Esophagus squamous epithelium (tissue), 5 donors: ENCODE data around the gene KCNJ9. TPM values are rescaled to one million over a fixed set of nuclear protein-coding genes. Genes with fewer than 3 reads are reported as not detected.

Experiments
- DNase-seq: peaks from one replicate; lab custom pipeline; 2025; lab: John Stamatoyannopoulos, UW
- H3K27ac ChIP-seq, 4 donors: fragments of 200-600 bp; sonication (generic); one replicate each; pipeline ENCODE4 v1.5.1; 2016 to 2019; ENCODE audit warnings: mild to moderate bottlenecking in 1 of 4
- H3K27me3 ChIP-seq, 4 donors: fragments of 200-600 bp; sonication (generic); 1 replicate in 3 of 4; 2 replicates in 1 of 4; pipeline versions ENCODE4 v1.5.1 to v1.6.0; 2017 to 2021; ENCODE audit warnings: antibody characterized with exemption in 1 of 4
- H3K36me3 ChIP-seq, 3 donors: fragments of 200-600 bp; sonication (generic); one replicate each; pipeline ENCODE4 v1.5.1; 2016 to 2019
- H3K4me1 ChIP-seq, 3 donors: fragments of 200-600 bp; sonication (generic); one replicate each; pipeline ENCODE4 v1.5.1; 2017 to 2019
- H3K4me3 ChIP-seq, 4 donors: fragments of 200-600 bp; sonication (generic); 1 replicate in 3 of 4; 2 replicates in 1 of 4; pipeline ENCODE4 v1.5.1; 2016 to 2019; ENCODE audit warnings: mild to moderate bottlenecking in 2 of 4, moderate library complexity in 1 of 4
- H3K9me3 ChIP-seq, 3 donors: fragments of 200-600 bp; sonication (generic); one replicate each; pipeline ENCODE4 v1.5.1; 2016 to 2019
- CTCF ChIP-seq, 6 experiments: fragments of 450-650 bp in 4 of 6; fragments of 200-600 bp in 2 of 6; sonication (generic) in 2 of 6; IDR thresholded peaks; one replicate each; pipeline ENCODE4 v1.5.1; 2016 to 2019; ENCODE audit warnings: antibody characterized with exemption in 6 of 6, mild to moderate bottlenecking in 4 of 6, moderate library complexity in 4 of 6
- POLR2A ChIP-seq, 4 donors: fragments of 450-650 bp; IDR thresholded peaks; one replicate each; pipeline ENCODE4 v1.6.1; 2017; ENCODE audit warnings: antibody characterized with exemption in 4 of 4, mild to moderate bottlenecking in 4 of 4, moderate library complexity in 3 of 4
- WGBS, 2 donors: methylation state at CpG; one replicate each; pipeline ENCODE4 v1.1.5; 2018; 5-methylcytosine and 5-hydroxymethylcytosine counted together
- intact Hi-C: fragments of 100-400 bp; cut with DNase I; formaldehyde crosslinking; loops from one replicate; pipeline ENCODE4 v1.15.0; 2022
- total RNA-seq, 4 donors: library from RNA; depleted of rRNA; stranded (reverse); fragments of >200 nt; gene quantifications; one replicate each; pipeline ENCODE4 v1.1.0, GENCODE V29; 2016
- donor health status: DM: yes; HTN: yes; CAD: no.

The KCNJ9 gene
- total RNA-seq, 4 donors from 2014 or later = not detected

GRCh38 chr1:160061369-160062229, 19.7 kb upstream of the KCNJ9 start:
- intact Hi-C loops = no loop called here
- H3K36me3 ChIP-seq = no peaks in the 10 kb centered on the region
- TF ChIP-seq POLR2A (IDR thresholded peaks at IDR 0.05) (no peak), CTCF (IDR thresholded peaks at IDR 0.05) (no peak)
- H3K9me3 ChIP-seq = no peaks in the 10 kb centered on the region
- H3K27ac ChIP-seq = no peak overlapping the region
- no peak for DNase-seq
- peaks cover 0 to 47% (median 0%) of the 10 kb centered on the region in 4 donors for H3K27me3 ChIP-seq
- peaks cover 0 to 6% (median 0%) of the 10 kb centered on the region in 3 donors for H3K4me1 ChIP-seq
- WGBS, 2 donors = 20 to 30% methylated on average over 8 to 13 of the region's 15 CpGs
- H3K4me3 ChIP-seq = no peak overlapping the region

- intact Hi-C loops = no loop called here
- Histone ChIP-seq H3K27me3 (peaks cover 0 to 47% (median 0%) of the 10 kb centered on the region in 4 donors), H3K4me1 (peaks cover 0 to 6% (median 0%) of the 10 kb centered on the region in 3 donors), H3K9me3 (no peaks in the 10 kb centered on the region), H3K4me3 (no peak overlapping the region), H3K36me3 (no peaks in the 10 kb centered on the region), H3K27ac (no peak overlapping the region)
- TF ChIP-seq CTCF (IDR thresholded peaks at IDR 0.05) = no peak
- TF ChIP-seq POLR2A (IDR thresholded peaks at IDR 0.05) = no peak
- DNase-seq = no peak
- no CpG with 5 or more reads among the region's 6 CpGs for WGBS, 2 donors
Observed at GRCh38 chr1:160062230-160062532, 19.2 kb upstream of the KCNJ9 start.

- no peak for DNase-seq
- no peak for TF ChIP-seq POLR2A (IDR thresholded peaks at IDR 0.05)
- no peak for TF ChIP-seq CTCF (IDR thresholded peaks at IDR 0.05)
- intact Hi-C loops = no loop called here
- Histone ChIP-seq H3K27me3 (peaks cover 0 to 52% (median 0%) of the 10 kb centered on the region in 4 donors), H3K4me1 (peaks cover 0 to 6% (median 0%) of the 10 kb centered on the region in 3 donors), H3K9me3 (no peaks in the 10 kb centered on the region), H3K27ac (no peak overlapping the region), H3K36me3 (no peaks in the 10 kb centered on the region), H3K4me3 (no peak overlapping the region)
- 100% methylated on average over 1 to 2 of the region's 5 CpGs for WGBS, 2 donors
Observed at GRCh38 chr1:160063176-160063575, 18.2 kb upstream of the KCNJ9 start.

- no peaks in the 10 kb centered on the region for H3K36me3 ChIP-seq
- no peak for DNase-seq
- H3K4me3 ChIP-seq = no peak overlapping the region
- H3K27ac ChIP-seq = no peak overlapping the region
- intact Hi-C loops = no loop called here
- TF ChIP-seq POLR2A (IDR thresholded peaks at IDR 0.05) = no peak
- TF ChIP-seq CTCF (IDR thresholded peaks at IDR 0.05) = no peak
- H3K27me3 ChIP-seq = peaks cover 0 to 62% (median 0%) of the 10 kb centered on the region in 4 donors
- H3K4me1 ChIP-seq = peaks cover 0 to 6% (median 0%) of the 10 kb centered on the region in 3 donors
- whole genome bisulfite sequencing, 2 donors = 70 to 87% methylated on average over 3 of the region's 3 CpGs
- H3K9me3 ChIP-seq = no peaks in the 10 kb centered on the region
Observed at GRCh38 chr1:160064164-160064563, 17.2 kb upstream of the KCNJ9 start.

- no peaks in the 10 kb centered on the region for H3K9me3 ChIP-seq
- H3K4me3 ChIP-seq = no peak overlapping the region
- peaks cover 0 to 63% (median 0%) of the 10 kb centered on the region in 4 donors for H3K27me3 ChIP-seq
- no peaks in the 10 kb centered on the region for H3K36me3 ChIP-seq
- H3K27ac ChIP-seq = no peak overlapping the region
- intact Hi-C loops = no loop called here
- no peak for DNase-seq
- 40 to 49% methylated on average over 1 to 3 of the region's 3 CpGs for WGBS, 2 donors
- H3K4me1 ChIP-seq = peaks cover 0 to 9% (median 2%) of the 10 kb centered on the region in 3 donors
- TF ChIP-seq POLR2A (IDR thresholded peaks at IDR 0.05) (no peak), CTCF (IDR thresholded peaks at IDR 0.05) (no peak)
Observed at GRCh38 chr1:160064746-160065145, 16.6 kb upstream of the KCNJ9 start.
